Measurements from ENCODE around the gene KRT1. TPM values are rescaled to one million over a fixed set of nuclear protein-coding genes. Genes with fewer than 3 reads are reported as not detected.

Gene KRT1
- total RNA-seq, 2 experiments from 2014 or later: not detected

GRCh38 chr12:52646613-52647012, 33.6 kb downstream of the KRT1 start:
- no peak overlapping the region for H3K4me3 ChIP-seq (ENCODE audit: low read depth, low read length, poor library complexity, severe bottlenecking)
- no peaks in the 10 kb centered on the region for H3K9me2 ChIP-seq (ENCODE audit: insufficient read depth, low read length)
- no peak overlapping the region for H3K4me2 ChIP-seq (ENCODE audit: low read length)
- H3K79me2 ChIP-seq (ENCODE audit: insufficient read depth, low read depth, low read length): no peaks in the 10 kb centered on the region
- no peaks in the 10 kb centered on the region for H3K4me1 ChIP-seq (ENCODE audit: insufficient read depth, low read length, poor library complexity, severe bottlenecking)
- H2AFZ ChIP-seq (ENCODE audit: low read length): no peak overlapping the region
- H3K9me3 ChIP-seq (ENCODE audit: low read length): no peaks in the 10 kb centered on the region
- no peaks in the 10 kb centered on the region for H4K20me1 ChIP-seq (ENCODE audit: insufficient read depth, low read length)
- BruUV-seq (replicated peaks): no TSS peak
- H3K36me3 ChIP-seq (ENCODE audit: insufficient read depth, low read length): no peaks in the 10 kb centered on the region
- ChIA-PET POLR2A (no interaction called here), CTCF (ENCODE audit: unreplicated experiment) (no interaction called here)
- intact Hi-C loops (cut with micrococcal nuclease; ENCODE audit: unreplicated experiment): no loop called here
- no peak overlapping the region for H3K27ac ChIP-seq (ENCODE audit: low read depth, low read length, poor library complexity, severe bottlenecking)
- DNase-seq (ENCODE audit: low spot score): no peak
- TF ChIP-seq EZH2phosphoT487 (IDR thresholded peaks at IDR 0.05; ENCODE audit: borderline replicate concordance, low read depth, low read length): no peak
- no peak for TF ChIP-seq CTCF (conservative IDR thresholded peaks at IDR 0.05; ENCODE audit: low read length)

GRCh38 chr12:52645982-52646381, 34.2 kb downstream of the KRT1 start:
- no peaks in the 10 kb centered on the region for H3K36me3 ChIP-seq (ENCODE audit: insufficient read depth, low read length)
- intact Hi-C loops (cut with micrococcal nuclease; ENCODE audit: unreplicated experiment): no loop called here
- ChIA-PET CTCF (ENCODE audit: unreplicated experiment) (no interaction called here), POLR2A (no interaction called here)
- BruUV-seq (replicated peaks): no TSS peak
- H3K79me2 ChIP-seq (ENCODE audit: insufficient read depth, low read depth, low read length): no peaks in the 10 kb centered on the region
- H3K4me3 ChIP-seq (ENCODE audit: low read depth, low read length, poor library complexity, severe bottlenecking): no peak overlapping the region
- DNase-seq (ENCODE audit: low spot score): no peak
- no peak for TF ChIP-seq EZH2phosphoT487 (IDR thresholded peaks at IDR 0.05; ENCODE audit: borderline replicate concordance, low read depth, low read length)
- no peak for TF ChIP-seq CTCF (conservative IDR thresholded peaks at IDR 0.05; ENCODE audit: low read length)
- H4K20me1 ChIP-seq (ENCODE audit: insufficient read depth, low read length): no peaks in the 10 kb centered on the region
- no peak overlapping the region for H3K27ac ChIP-seq (ENCODE audit: low read depth, low read length, poor library complexity, severe bottlenecking)
- no peaks in the 10 kb centered on the region for H3K4me1 ChIP-seq (ENCODE audit: insufficient read depth, low read length, poor library complexity, severe bottlenecking)
- H2AFZ ChIP-seq (ENCODE audit: low read length): no peak overlapping the region
- H3K9me2 ChIP-seq (ENCODE audit: insufficient read depth, low read length): no peaks in the 10 kb centered on the region
- H3K4me2 ChIP-seq (ENCODE audit: low read length): no peak overlapping the region
- H3K9me3 ChIP-seq (ENCODE audit: low read length): no peaks in the 10 kb centered on the region

GRCh38 chr12:52645120-52645761, 35.0 kb downstream of the KRT1 start:
- H3K79me2 ChIP-seq (ENCODE audit: insufficient read depth, low read depth, low read length): no peaks in the 10 kb centered on the region
- no TSS peak for BruUV-seq (replicated peaks)
- DNase-seq (ENCODE audit: low spot score): no peak
- intact Hi-C loops (cut with micrococcal nuclease; ENCODE audit: unreplicated experiment): no loop called here
- no peaks in the 10 kb centered on the region for H3K36me3 ChIP-seq (ENCODE audit: insufficient read depth, low read length)
- POLR2A ChIA-PET: no interaction called here
- no peaks in the 10 kb centered on the region for H3K9me3 ChIP-seq (ENCODE audit: low read length)
- H3K4me3 ChIP-seq (ENCODE audit: low read depth, low read length, poor library complexity, severe bottlenecking): no peak overlapping the region
- no peaks in the 10 kb centered on the region for H4K20me1 ChIP-seq (ENCODE audit: insufficient read depth, low read length)
- no peaks in the 10 kb centered on the region for H3K9me2 ChIP-seq (ENCODE audit: insufficient read depth, low read length)
- no peak overlapping the region for H3K4me2 ChIP-seq (ENCODE audit: low read length)
- TF ChIP-seq CTCF (conservative IDR thresholded peaks at IDR 0.05; ENCODE audit: low read length) (no peak), EZH2phosphoT487 (IDR thresholded peaks at IDR 0.05; ENCODE audit: borderline replicate concordance, low read depth, low read length) (no peak)
- H2AFZ ChIP-seq (ENCODE audit: low read length): no peak overlapping the region
- H3K4me1 ChIP-seq (ENCODE audit: insufficient read depth, low read length, poor library complexity, severe bottlenecking): no peaks in the 10 kb centered on the region
- no peak overlapping the region for H3K27ac ChIP-seq (ENCODE audit: low read depth, low read length, poor library complexity, severe bottlenecking)
- CTCF ChIA-PET (ENCODE audit: unreplicated experiment): no interaction called here

Measured in OCI-LY7 (cell line).